Duodenal mucosa (tissue), 2 donors: ENCODE results near the gene HSF2BP.

ENCODE experiments used
- H3K27ac ChIP-seq: one replicate; pipeline ENCODE4 v1.7.0; 2013; ENCODE audit warnings: low read depth, low read length
- H3K27me3 ChIP-seq, 2 donors: one replicate each; pipeline ENCODE4 v1.7.0; 2013; ENCODE audit warnings: low read length in 2 of 2, control low read depth in 1 of 2; ENCODE audit not compliant: insufficient read depth in 2 of 2, control insufficient read depth in 1 of 2
- H3K36me3 ChIP-seq, 2 donors: one replicate each; pipeline ENCODE4 v1.7.0; 2013; ENCODE audit warnings: low read length in 2 of 2, control low read depth in 1 of 2; ENCODE audit not compliant: insufficient read depth in 2 of 2, control insufficient read depth in 1 of 2
- H3K4me1 ChIP-seq, 2 donors: one replicate each; pipeline ENCODE4 v1.7.0; 2013; ENCODE audit warnings: low read length in 2 of 2, control low read depth in 1 of 2; ENCODE audit not compliant: insufficient read depth in 2 of 2, control insufficient read depth in 1 of 2
- H3K4me3 ChIP-seq, 2 donors: one replicate each; pipeline ENCODE4 v1.7.0; 2013; ENCODE audit warnings: low read length in 2 of 2, low read depth in 1 of 2
- H3K9ac ChIP-seq, 2 donors: one replicate each; pipeline ENCODE4 v1.7.0; 2013; ENCODE audit warnings: low read length in 2 of 2, low read depth in 1 of 2
- H3K9me3 ChIP-seq, 2 donors: one replicate each; pipeline ENCODE4 v1.7.0; 2013; ENCODE audit warnings: low read length in 2 of 2, control low read depth in 1 of 2; ENCODE audit not compliant: control insufficient read depth in 1 of 2

HSF2BP gene

GRCh38 chr21:43640400-43640799, 18.9 kb downstream of the HSF2BP start:
- Histone ChIP-seq H3K9ac (no peak overlapping the region), H3K27ac (no peak overlapping the region), H3K4me3 (no peak overlapping the region), H3K36me3 (no peaks in the 10 kb centered on the region), H3K4me1 (peaks cover 10 to 11% of the 10 kb centered on the region in 2 donors), H3K27me3 (no peaks in the 10 kb centered on the region), H3K9me3 (no peaks in the 10 kb centered on the region)

DNA sequence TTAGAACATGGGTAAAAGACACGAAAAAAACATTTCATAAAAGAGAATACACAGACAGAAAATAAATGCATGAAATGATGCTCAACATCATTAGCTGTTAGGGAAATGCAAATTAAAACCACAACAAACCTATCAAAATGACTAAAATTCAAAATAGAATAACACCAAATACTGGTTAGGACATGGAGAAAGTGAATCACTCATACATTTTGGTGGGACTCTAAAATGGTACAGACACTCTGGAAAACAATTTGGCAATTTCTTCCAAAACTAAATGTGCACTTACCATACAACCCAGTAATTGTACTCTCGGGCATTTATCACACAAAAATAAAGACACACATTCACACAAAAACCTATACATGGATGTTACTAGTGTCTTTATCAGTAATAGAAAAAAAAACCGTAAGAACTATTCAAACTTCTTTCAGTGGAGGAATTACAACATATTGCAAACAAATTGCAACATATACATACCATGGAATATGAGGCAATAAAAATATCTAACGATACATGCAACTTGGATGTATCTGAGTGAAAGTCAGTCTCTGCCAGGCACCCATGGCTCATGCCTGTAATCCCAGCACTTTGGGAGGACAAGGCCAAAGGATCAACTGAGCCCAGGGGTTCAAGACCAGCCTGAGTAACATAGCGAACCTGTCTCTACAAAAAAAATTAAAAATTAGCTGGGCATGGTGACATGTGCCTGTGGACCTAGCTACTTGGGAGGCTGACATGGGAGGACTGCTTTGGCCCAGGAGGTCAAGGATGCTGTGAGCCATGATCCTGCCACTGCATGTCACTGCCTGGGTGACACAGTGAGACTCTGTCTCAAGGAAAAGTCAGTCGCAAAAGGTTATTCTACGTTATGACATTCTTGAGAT, 19.6 kb downstream of the HSF2BP start:
- no peak overlapping the region for H3K27ac ChIP-seq
- H3K27me3 ChIP-seq: no peaks in the 10 kb centered on the region
- no peaks in the 10 kb centered on the region for H3K9me3 ChIP-seq
- no peak overlapping the region for H3K9ac ChIP-seq
- H3K4me1 ChIP-seq: peaks cover 6 to 7% of the 10 kb centered on the region in 2 donors
- no peak overlapping the region for H3K4me3 ChIP-seq
- H3K36me3 ChIP-seq: no peaks in the 10 kb centered on the region

GRCh38 chr21:43637530-43638158, 21.6 kb downstream of the HSF2BP start:
- no peaks in the 10 kb centered on the region for H3K9me3 ChIP-seq
- no peak overlapping the region for H3K9ac ChIP-seq
- H3K4me3 ChIP-seq: no peak overlapping the region
- no peaks in the 10 kb centered on the region for H3K27me3 ChIP-seq
- no peak overlapping the region for H3K27ac ChIP-seq
- no peaks in the 10 kb centered on the region for H3K36me3 ChIP-seq
- H3K4me1 ChIP-seq: peaks cover 6 to 7% of the 10 kb centered on the region in 2 donors

DNA sequence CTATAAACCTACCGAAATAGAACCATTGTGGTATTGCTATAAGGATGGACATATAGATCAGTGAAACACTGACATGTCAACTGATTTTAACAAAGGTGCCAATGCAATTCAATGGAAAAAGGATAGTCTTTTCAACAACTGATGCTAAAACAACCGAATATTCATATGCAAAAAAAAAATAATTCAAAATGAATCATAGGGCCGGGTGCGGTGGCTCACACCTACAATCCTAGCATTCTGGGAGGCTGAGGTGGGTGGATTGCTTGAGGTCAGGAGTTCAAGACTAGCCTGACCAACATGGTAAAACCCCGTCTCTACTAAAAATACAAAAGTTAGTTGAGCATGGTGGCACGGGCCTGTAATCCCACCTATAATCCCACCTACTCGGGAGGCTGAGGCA, 23.9 kb downstream of the HSF2BP start:
- H3K4me1 ChIP-seq: peaks cover 5 to 7% of the 10 kb centered on the region in 2 donors
- no peaks in the 10 kb centered on the region for H3K9me3 ChIP-seq
- H3K9ac ChIP-seq: no peak overlapping the region
- no peaks in the 10 kb centered on the region for H3K27me3 ChIP-seq
- H3K4me3 ChIP-seq: no peak overlapping the region
- H3K36me3 ChIP-seq: no peaks in the 10 kb centered on the region
- no peak overlapping the region for H3K27ac ChIP-seq

- no peaks in the 10 kb centered on the region for H3K36me3 ChIP-seq
- H3K4me3 ChIP-seq: no peak overlapping the region
- H3K4me1 ChIP-seq: no peaks in the 10 kb centered on the region
- H3K27ac ChIP-seq: no peak overlapping the region
- no peaks in the 10 kb centered on the region for H3K9me3 ChIP-seq
- H3K9ac ChIP-seq: no peak overlapping the region
- H3K27me3 ChIP-seq: no peaks in the 10 kb centered on the region
These were observed 24.7 kb downstream of the HSF2BP start for GRCh38 chr21:43634618-43635017.

DNA sequence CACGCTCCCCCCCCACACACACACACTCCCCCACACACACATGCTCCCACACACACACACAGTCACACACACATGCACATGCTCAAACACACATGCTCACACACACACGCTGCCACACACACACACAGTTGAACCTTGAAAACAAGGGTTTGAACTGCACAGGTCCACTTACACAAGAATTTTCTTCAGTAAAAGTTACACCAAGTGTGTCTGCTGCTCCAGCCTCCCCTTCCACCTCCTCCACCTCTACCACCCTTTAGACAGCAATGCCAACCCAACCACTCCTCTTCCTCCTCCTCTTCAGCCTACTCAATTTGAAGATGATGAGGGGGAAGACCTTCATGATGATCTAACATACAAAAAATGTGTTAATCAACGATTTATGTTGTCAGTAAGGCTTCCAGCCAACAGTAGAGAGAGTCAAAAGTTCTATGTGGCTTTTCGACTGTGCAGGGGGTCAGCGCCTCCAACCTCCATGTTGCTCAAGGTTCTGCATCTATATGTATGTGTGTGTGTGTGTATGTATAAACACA, 26.8 kb downstream of the HSF2BP start:
- no peaks in the 10 kb centered on the region for H3K27me3 ChIP-seq
- peaks cover 4 to 7% of the 10 kb centered on the region in 2 donors for H3K9me3 ChIP-seq
- H3K36me3 ChIP-seq: no peaks in the 10 kb centered on the region
- H3K4me3 ChIP-seq: no peak overlapping the region
- no peaks in the 10 kb centered on the region for H3K4me1 ChIP-seq
- no peak overlapping the region for H3K9ac ChIP-seq
- no peak overlapping the region for H3K27ac ChIP-seq

GRCh38 chr21:43631411-43632107, 27.7 kb downstream of the HSF2BP start:
- H3K27ac ChIP-seq: no peak overlapping the region
- no peaks in the 10 kb centered on the region for H3K36me3 ChIP-seq
- H3K4me3 ChIP-seq: no peak overlapping the region
- H3K9me3 ChIP-seq: peaks cover 4 to 7% of the 10 kb centered on the region in 2 donors
- no peak overlapping the region for H3K9ac ChIP-seq
- no peaks in the 10 kb centered on the region for H3K4me1 ChIP-seq
- no peaks in the 10 kb centered on the region for H3K27me3 ChIP-seq

- Histone ChIP-seq H3K27ac (no peak overlapping the region), H3K36me3 (no peaks in the 10 kb centered on the region), H3K9me3 (peaks cover 6 to 7% of the 10 kb centered on the region in 2 donors), H3K4me1 (no peaks in the 10 kb centered on the region), H3K9ac (no peak overlapping the region), H3K4me3 (no peak overlapping the region), H3K27me3 (no peaks in the 10 kb centered on the region)
These were observed 31.8 kb downstream of the HSF2BP start for GRCh38 chr21:43627527-43627926.

DNA sequence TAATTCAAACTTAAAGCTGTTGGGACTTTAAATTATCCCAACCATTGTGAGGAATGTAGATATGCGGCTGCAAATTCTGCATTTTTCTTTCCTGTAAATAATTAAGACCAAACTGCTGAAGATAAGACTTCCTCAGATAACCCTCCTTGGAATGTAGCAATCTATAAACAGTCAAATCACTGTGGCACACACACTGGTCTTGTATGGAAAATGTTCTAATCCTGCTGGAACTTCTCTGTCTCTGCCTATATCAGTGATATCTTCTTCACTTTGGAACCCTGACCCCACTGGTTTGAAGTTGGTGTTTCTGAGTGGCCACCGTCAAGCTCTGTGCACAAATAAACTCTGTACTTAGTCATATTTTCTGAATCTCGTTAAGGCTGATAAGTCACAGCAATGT, 32.9 kb downstream of the HSF2BP start:
- no peak overlapping the region for H3K27ac ChIP-seq

DNA sequence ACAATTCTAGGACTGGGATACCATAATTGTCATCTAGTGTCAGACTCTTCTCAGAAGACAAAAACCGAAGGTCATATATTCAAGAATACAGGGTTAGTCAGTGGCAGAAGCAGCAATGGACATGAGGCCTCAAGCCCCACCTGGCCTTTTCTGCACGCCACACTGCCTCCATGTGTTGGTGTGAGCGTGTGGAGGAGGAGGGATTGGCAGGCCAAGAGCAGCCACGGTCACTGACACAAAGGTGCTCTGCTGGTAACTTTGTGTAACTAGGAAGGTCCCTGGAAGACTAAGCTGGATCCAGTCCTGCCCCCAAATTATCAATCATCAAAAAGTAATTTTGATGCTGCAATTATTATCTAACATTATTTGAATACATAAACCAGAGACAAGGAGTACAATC, 34.9 kb downstream of the HSF2BP start:
- Histone ChIP-seq H3K27me3 (no peaks in the 10 kb centered on the region), H3K4me1 (peaks cover 5 to 6% of the 10 kb centered on the region in 2 donors), H3K9ac (no peak overlapping the region), H3K4me3 (no peak overlapping the region), H3K9me3 (peaks cover 12 to 21% of the 10 kb centered on the region in 2 donors), H3K27ac (no peak overlapping the region), H3K36me3 (no peaks in the 10 kb centered on the region)

More for the DNA sequence above, 32.9 kb downstream of the HSF2BP start:
- no peak overlapping the region for H3K4me3 ChIP-seq
- no peaks in the 10 kb centered on the region for H3K36me3 ChIP-seq
- no peak overlapping the region for H3K9ac ChIP-seq
- no peaks in the 10 kb centered on the region for H3K4me1 ChIP-seq
- peaks cover 6 to 9% of the 10 kb centered on the region in 2 donors for H3K9me3 ChIP-seq
- no peaks in the 10 kb centered on the region for H3K27me3 ChIP-seq
